ENCODE data around the gene KLF16. TPM values are rescaled to one million over a fixed set of nuclear protein-coding genes. Genes with fewer than 3 reads are reported as not detected.

Gene KLF16
- total RNA-seq: 1 to 10 TPM in 3 of 4 donors, not detected in 1; 2.4 to 3.4 (median 2.9) TPM

DNA sequence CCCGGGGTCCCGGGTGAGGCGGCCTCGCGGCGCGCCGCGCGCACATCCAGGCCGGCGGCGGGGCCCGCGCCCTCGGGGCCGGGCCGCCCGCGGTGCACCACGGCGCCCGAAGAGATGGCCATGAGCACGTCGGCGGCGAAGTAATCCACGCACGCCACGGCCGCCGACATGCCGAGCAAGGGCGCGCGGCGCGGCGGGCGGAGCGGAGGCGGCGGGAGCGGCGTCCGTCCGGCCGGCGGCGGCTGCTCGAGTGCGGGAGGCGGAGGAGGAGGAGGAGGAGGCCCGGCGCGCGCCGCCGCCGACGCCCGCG, at the start of gene KLF16:
Gene KLF16 (minus strand): TSS at position 252 of the 310 bp plus-strand sequence. CDS start 82 bp downstream, at position 170.
- no peak for TF ChIP-seq CTCF (IDR thresholded peaks at IDR 0.05; ENCODE audit: low read depth)

GRCh38 chr19:1912760-1913505, 49.6 kb upstream of the KLF16 start:
- TF ChIP-seq CTCF (IDR thresholded peaks at IDR 0.05; ENCODE audit: low read depth): no peak

DNA sequence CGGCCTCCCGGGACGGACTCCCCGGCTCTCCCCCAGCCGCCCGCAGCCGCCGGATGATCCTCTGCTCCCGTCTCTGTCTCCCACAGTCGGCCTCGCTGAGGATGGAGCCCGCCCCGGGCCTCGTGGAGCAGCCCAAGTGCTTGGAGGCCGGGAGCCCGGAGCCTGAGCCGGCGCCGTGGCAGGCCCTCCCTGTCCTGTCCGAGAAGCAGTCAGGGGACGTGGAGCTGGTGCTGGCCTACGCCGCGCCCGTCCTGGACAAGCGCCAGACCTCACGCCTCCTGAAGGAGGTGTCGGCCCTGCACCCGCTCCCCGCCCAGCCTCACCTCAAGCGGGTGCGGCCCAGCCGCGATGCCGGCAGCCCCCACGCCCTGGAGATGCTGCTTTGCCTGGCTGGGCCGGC, 48.6 kb upstream of the KLF16 start:
- no peak for TF ChIP-seq CTCF (IDR thresholded peaks at IDR 0.05; ENCODE audit: low read depth)

GRCh38 chr19:1911098-1911497, 47.7 kb upstream of the KLF16 start:
- TF ChIP-seq CTCF (IDR thresholded peaks at IDR 0.05; ENCODE audit: low read depth): no peak

- TF ChIP-seq CTCF (IDR thresholded peaks at IDR 0.05; ENCODE audit: low read depth): no peak
Observed at GRCh38 chr19:1910177-1910576, 46.8 kb upstream of the KLF16 start.

GRCh38 chr19:1909761-1910080, 46.3 kb upstream of the KLF16 start:
- TF ChIP-seq CTCF (IDR thresholded peaks at IDR 0.05; ENCODE audit: low read depth): no peak

GRCh38 chr19:1908364-1908678, 44.9 kb upstream of the KLF16 start:
- TF ChIP-seq CTCF (IDR thresholded peaks at IDR 0.05; ENCODE audit: low read depth): no peak

All from subcutaneous adipose tissue (tissue), 4 donors.